GM12864 (cell line): ENCODE results near the gene NUAK1.

Source experiments
- DNase-seq: peaks from one replicate; pipeline ENCODE4 v3.0.0-alpha.2; 2011; ENCODE audit warnings: low read depth
- H3K4me3 ChIP-seq: 2 replicates; pipeline ENCODE4 v1.5.1; 2011; ENCODE audit warnings: mild to moderate bottlenecking, low read depth, low read length, control low read depth
- TF ChIP-seq, protein P1 (sequence below): IDR thresholded peaks from 2 replicates; pipeline ENCODE4 v1.5.1; 2011; ENCODE audit warnings: low read depth, mild to moderate bottlenecking, moderate library complexity, low read length, control low read depth, inconsistent platforms; ENCODE audit errors: missing control alignments

The NUAK1 gene

GRCh38 chr12:106065506-106065905 is 73.2 kb downstream of the NUAK1 start:
- DNase-seq, result no peak
- TF ChIP-seq, protein P1, sequence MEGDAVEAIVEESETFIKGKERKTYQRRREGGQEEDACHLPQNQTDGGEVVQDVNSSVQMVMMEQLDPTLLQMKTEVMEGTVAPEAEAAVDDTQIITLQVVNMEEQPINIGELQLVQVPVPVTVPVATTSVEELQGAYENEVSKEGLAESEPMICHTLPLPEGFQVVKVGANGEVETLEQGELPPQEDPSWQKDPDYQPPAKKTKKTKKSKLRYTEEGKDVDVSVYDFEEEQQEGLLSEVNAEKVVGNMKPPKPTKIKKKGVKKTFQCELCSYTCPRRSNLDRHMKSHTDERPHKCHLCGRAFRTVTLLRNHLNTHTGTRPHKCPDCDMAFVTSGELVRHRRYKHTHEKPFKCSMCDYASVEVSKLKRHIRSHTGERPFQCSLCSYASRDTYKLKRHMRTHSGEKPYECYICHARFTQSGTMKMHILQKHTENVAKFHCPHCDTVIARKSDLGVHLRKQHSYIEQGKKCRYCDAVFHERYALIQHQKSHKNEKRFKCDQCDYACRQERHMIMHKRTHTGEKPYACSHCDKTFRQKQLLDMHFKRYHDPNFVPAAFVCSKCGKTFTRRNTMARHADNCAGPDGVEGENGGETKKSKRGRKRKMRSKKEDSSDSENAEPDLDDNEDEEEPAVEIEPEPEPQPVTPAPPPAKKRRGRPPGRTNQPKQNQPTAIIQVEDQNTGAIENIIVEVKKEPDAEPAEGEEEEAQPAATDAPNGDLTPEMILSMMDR, result no peak
- no peak overlapping the region for H3K4me3 ChIP-seq

- DNase-seq, result no peak
- no peak overlapping the region for H3K4me3 ChIP-seq
- TF ChIP-seq, protein P1, result no peak
These were observed 74.1 kb downstream of the NUAK1 start for GRCh38 chr12:106064721-106065021.

- H3K4me3 ChIP-seq, result no peak overlapping the region
- DNase-seq, result no peak
- TF ChIP-seq, protein P1, result no peak
These were observed 74.7 kb downstream of the NUAK1 start for GRCh38 chr12:106063826-106064720.

- TF ChIP-seq, protein P1, result no peak
- H3K4me3 ChIP-seq, result no peak overlapping the region
- no peak for DNase-seq
These were observed 76.1 kb downstream of the NUAK1 start for GRCh38 chr12:106062693-106063092.

DNA sequence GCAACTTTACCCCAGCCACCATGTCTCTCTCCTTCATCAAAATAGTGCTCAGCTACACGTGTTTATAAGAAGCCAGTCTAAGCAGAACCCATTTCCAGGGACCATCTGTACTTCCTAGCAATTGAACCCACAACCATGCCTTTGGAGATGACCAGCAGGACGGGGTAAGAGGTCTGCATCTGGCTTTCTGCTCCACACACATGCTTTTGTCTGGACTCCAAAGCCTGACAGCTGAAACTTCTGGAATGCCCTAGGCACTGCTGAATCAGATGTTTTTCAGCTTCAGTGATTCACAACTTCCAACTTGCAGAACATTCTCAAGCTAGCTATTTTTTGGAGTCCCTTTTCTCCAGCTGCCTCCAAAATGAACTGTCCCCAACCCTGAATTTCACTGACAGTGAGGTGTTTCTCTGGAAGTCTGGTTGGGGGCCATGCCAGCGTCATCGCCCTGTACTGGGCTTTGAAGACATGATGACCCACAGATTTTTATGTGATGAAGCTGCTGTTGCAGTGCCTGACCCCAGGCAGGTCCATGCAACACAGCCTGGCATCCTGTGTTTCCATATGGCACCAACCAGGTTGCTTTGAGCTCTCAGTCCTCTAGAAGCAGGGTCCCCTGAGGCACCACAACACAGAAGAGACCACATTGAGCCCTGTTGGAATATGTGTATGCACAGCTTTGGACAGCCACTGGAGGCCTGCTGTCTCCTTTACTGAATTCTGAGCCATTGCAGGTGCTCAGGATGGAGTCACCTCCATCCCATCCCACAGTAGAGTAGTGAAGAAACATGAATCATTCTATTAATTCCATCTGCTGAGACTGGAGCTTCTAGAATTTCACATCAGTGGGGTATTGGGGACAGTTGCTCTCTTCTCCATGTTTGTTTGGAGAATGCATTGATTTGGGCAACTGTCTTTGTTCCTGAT is 80.2 kb downstream of the NUAK1 start:
- DNase-seq, result no peak
- TF ChIP-seq, protein P1, result no peak
- H3K4me3 ChIP-seq, result no peak overlapping the region

GRCh38 chr12:106054049-106054448 is 84.7 kb downstream of the NUAK1 start:
- TF ChIP-seq, protein P1, result no peak
- H3K4me3 ChIP-seq, result no peak overlapping the region
- DNase-seq, result no peak
